ENCODE measurements around the gene RAB31.

- TF ChIP-seq, protein P1, sequence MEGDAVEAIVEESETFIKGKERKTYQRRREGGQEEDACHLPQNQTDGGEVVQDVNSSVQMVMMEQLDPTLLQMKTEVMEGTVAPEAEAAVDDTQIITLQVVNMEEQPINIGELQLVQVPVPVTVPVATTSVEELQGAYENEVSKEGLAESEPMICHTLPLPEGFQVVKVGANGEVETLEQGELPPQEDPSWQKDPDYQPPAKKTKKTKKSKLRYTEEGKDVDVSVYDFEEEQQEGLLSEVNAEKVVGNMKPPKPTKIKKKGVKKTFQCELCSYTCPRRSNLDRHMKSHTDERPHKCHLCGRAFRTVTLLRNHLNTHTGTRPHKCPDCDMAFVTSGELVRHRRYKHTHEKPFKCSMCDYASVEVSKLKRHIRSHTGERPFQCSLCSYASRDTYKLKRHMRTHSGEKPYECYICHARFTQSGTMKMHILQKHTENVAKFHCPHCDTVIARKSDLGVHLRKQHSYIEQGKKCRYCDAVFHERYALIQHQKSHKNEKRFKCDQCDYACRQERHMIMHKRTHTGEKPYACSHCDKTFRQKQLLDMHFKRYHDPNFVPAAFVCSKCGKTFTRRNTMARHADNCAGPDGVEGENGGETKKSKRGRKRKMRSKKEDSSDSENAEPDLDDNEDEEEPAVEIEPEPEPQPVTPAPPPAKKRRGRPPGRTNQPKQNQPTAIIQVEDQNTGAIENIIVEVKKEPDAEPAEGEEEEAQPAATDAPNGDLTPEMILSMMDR (IDR thresholded peaks at IDR 0.05) = no peak
- TF ChIP-seq POLR2A (IDR thresholded peaks at IDR 0.05) = no peak
- no peak for TF ChIP-seq POLR2AphosphoS5 (IDR thresholded peaks at IDR 0.05)
These were observed 30.3 kb downstream of the RAB31 start for GRCh38 chr18:9738266-9738969.

Data from breast epithelium (tissue), 3 donors.